Trophoblast cell (in vitro differentiated cells and primary cell): ENCODE data around the gene CD300LG.
A peak's percentile ranks its signal among the peaks of the same experiment; 100 is the strongest.
"Not testable (repeated sequence)": the region's sequence is repeated elsewhere in the genome, so short reads cannot be mapped to it uniquely, and the experiment has no call there.

Source experiments
- DNase-seq, 2 donors: peaks; one replicate each; pipeline ENCODE4 v3.0.0-alpha.2; 2016
- H2AFZ ChIP-seq: 2 replicates; pipeline ENCODE4 v1.6.1; 2013; ENCODE audit warnings: low read length, moderate library complexity, mild to moderate bottlenecking; ENCODE audit not compliant: insufficient read depth, poor library complexity
- H2AK5ac ChIP-seq: 2 replicates; pipeline ENCODE4 v1.6.1; 2013; ENCODE audit warnings: mild to moderate bottlenecking, low read length
- H2BK120ac ChIP-seq: 2 replicates; pipeline ENCODE4 v1.6.1; 2013; ENCODE audit warnings: low read length, mild to moderate bottlenecking, moderate library complexity; ENCODE audit not compliant: insufficient read depth, poor library complexity
- H2BK12ac ChIP-seq: 2 replicates; pipeline ENCODE4 v1.6.1; 2013; ENCODE audit warnings: mild to moderate bottlenecking, low read length, moderate library complexity
- H2BK5ac ChIP-seq: 2 replicates; pipeline ENCODE4 v1.6.1; 2013; ENCODE audit warnings: low read length, low read depth, moderate library complexity, mild to moderate bottlenecking; ENCODE audit not compliant: poor library complexity
- H3K14ac ChIP-seq: 2 replicates; pipeline ENCODE4 v1.6.1; 2013; ENCODE audit warnings: mild to moderate bottlenecking, low read length
- H3K18ac ChIP-seq: 2 replicates; pipeline ENCODE4 v1.6.1; 2013; ENCODE audit warnings: mild to moderate bottlenecking, low read length
- H3K23ac ChIP-seq: 2 replicates; pipeline ENCODE4 v1.6.1; 2013; ENCODE audit warnings: low read length
- H3K27ac ChIP-seq: 2 replicates; pipeline ENCODE4 v1.5.1; 2013; ENCODE audit warnings: low read depth, mild to moderate bottlenecking, inconsistent platforms, low read length, moderate library complexity
- H3K27me3 ChIP-seq: 2 replicates; pipeline ENCODE4 v1.6.1; 2013; ENCODE audit warnings: inconsistent platforms, mild to moderate bottlenecking, low read length, moderate library complexity; ENCODE audit not compliant: insufficient read depth
- H3K36me3 ChIP-seq, 2 experiments: 1 replicate in 1 of 2; 2 replicates in 1 of 2; pipeline ENCODE4 v1.6.1; 2013; ENCODE audit warnings: low read length in 2 of 2, mild to moderate bottlenecking in 2 of 2, moderate library complexity in 1 of 2; ENCODE audit not compliant: insufficient read depth in 2 of 2, control insufficient read depth in 1 of 2
- H3K4ac ChIP-seq: 2 replicates; pipeline ENCODE4 v1.6.1; 2013; ENCODE audit warnings: low read depth, mild to moderate bottlenecking, low read length, moderate library complexity
- H3K4me1 ChIP-seq, 2 experiments: 1 replicate in 1 of 2; 2 replicates in 1 of 2; pipeline ENCODE4 v1.6.1; 2013; ENCODE audit warnings: low read length in 2 of 2, mild to moderate bottlenecking in 2 of 2, moderate library complexity in 1 of 2; ENCODE audit not compliant: insufficient read depth in 2 of 2, control insufficient read depth in 1 of 2
- H3K4me2 ChIP-seq: 2 replicates; pipeline ENCODE4 v1.6.1; 2013; ENCODE audit warnings: inconsistent platforms, mild to moderate bottlenecking, low read length, moderate library complexity
- H3K4me3 ChIP-seq: 2 replicates; pipeline ENCODE4 v1.5.1; 2013; ENCODE audit warnings: mild to moderate bottlenecking, low read depth, low read length, inconsistent platforms
- H3K79me1 ChIP-seq: one replicate; pipeline ENCODE4 v1.6.1; 2013; ENCODE audit warnings: low read length
- H3K79me2 ChIP-seq: 2 replicates; pipeline ENCODE4 v1.6.1; 2013; ENCODE audit warnings: low read length, mild to moderate bottlenecking; ENCODE audit not compliant: control insufficient read depth, insufficient read depth, poor library complexity
- H3K9ac ChIP-seq: 2 replicates; pipeline ENCODE4 v1.6.1; 2013; ENCODE audit warnings: mild to moderate bottlenecking, low read length
- H3K9me3 ChIP-seq: 2 replicates; pipeline ENCODE4 v1.6.1; 2013; ENCODE audit warnings: low read depth, mild to moderate bottlenecking, control low read depth, inconsistent platforms, low read length; ENCODE audit not compliant: insufficient read depth
- H4K12ac ChIP-seq: 2 replicates; pipeline ENCODE4 v1.6.1; 2013; ENCODE audit warnings: low read depth, mild to moderate bottlenecking, low read length, moderate library complexity
- H4K8ac ChIP-seq: 2 replicates; pipeline ENCODE4 v1.6.1; 2013; ENCODE audit warnings: low read depth, mild to moderate bottlenecking, low read length, moderate library complexity
- H4K91ac ChIP-seq: one replicate; pipeline ENCODE4 v1.6.1; 2013; ENCODE audit warnings: low read depth, mild to moderate bottlenecking, low read length, moderate library complexity
- WGBS: extraction: QIAGEN DNeasy Blood & Tissue Kit; methylation state at CpG from one replicate; pipeline ENCODE4 v1.1.7; 2013; ENCODE audit warnings: missing lambda C conversion rate; ENCODE audit not compliant: insufficient read length, insufficient coverage; ENCODE audit errors: extremely low coverage; 5-methylcytosine and 5-hydroxymethylcytosine counted together

Gene CD300LG

DNA sequence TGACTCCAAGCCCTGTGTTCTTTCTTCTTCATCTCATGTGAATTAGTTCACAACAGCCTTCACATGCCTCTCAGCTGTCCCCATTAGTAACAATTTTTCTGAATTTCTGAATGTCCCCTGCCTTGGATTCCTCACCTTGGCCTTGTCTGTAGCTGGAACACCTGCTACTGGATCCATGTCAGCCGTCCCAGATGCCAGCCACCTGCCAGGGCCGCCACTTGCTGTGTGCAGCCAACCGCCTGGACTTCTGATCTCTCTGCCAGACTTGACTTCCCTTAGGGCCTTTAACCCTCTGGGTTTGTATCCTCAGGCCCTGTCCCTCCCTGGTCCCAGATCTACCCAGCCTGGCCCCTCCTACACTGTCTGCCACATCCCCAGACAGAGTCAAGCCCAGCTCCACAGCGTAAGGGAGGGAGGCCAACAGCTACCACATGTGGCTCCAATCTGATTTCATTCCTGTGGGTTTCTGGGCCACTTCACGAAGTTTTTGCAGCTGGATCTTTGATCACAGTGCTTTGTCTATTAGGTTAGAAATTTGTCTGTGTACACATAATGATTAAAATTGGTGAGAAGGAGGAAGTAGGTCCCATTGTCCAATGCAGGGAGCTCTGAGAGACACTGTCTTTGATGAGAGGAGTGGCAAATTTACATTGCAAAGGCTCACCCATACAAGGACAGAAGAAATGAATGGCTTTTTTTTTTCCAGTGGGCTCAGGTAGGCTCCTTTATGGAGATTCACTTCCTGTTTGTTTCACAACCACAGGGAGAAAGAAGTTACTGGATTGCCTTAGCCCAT is 45.1 kb downstream of the CD300LG start:
- no CpG with 5 or more reads among the region's 5 CpGs for WGBS
- H4K8ac ChIP-seq = no peak overlapping the region
- no peak overlapping the region for H2BK120ac ChIP-seq
- no peak for DNase-seq
- no peak overlapping the region for H3K4me2 ChIP-seq
- H2BK12ac ChIP-seq = no peak overlapping the region
- no peaks in the 10 kb centered on the region for H3K27me3 ChIP-seq
- no peak overlapping the region for H3K14ac ChIP-seq
- no peak overlapping the region for H3K4ac ChIP-seq
- H3K9me3 ChIP-seq = no peaks in the 10 kb centered on the region
- H3K27ac ChIP-seq = no peak overlapping the region
- H2AK5ac ChIP-seq = no peak overlapping the region
- no peaks in the 10 kb centered on the region for H3K79me1 ChIP-seq
- H3K23ac ChIP-seq = no peak overlapping the region
- no peaks in the 10 kb centered on the region for H3K36me3 ChIP-seq
- H3K79me2 ChIP-seq = no peaks in the 10 kb centered on the region
- no peak overlapping the region for H2BK5ac ChIP-seq
- H3K9ac ChIP-seq = no peak overlapping the region
- H4K91ac ChIP-seq = no peak overlapping the region
- H3K4me3 ChIP-seq = no peak overlapping the region
- H3K18ac ChIP-seq = no peak overlapping the region
- no peaks in the 10 kb centered on the region for H3K4me1 ChIP-seq
- no peak overlapping the region for H2AFZ ChIP-seq
- no peak overlapping the region for H4K12ac ChIP-seq

DNA sequence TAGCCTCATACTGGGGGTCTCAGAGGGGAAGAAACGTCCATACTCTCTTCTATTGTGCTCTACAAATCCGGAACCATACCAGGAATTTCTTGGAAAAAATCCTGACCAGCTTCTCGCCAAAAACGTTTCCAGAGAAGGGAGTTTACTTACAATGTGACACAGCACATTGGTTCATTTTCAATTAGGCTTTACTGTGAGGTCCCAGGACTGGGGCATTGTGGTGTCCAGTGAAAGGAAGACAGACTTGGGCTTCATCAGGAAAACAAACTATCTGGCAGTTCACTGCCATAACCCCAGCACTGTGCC is 45.6 kb downstream of the CD300LG start:
- no peak overlapping the region for H4K8ac ChIP-seq
- H3K14ac ChIP-seq = no peak overlapping the region
- H3K36me3 ChIP-seq = no peaks in the 10 kb centered on the region
- H3K9ac ChIP-seq = no peak overlapping the region
- no peaks in the 10 kb centered on the region for H3K79me2 ChIP-seq
- no peaks in the 10 kb centered on the region for H3K4me1 ChIP-seq
- no peak overlapping the region for H2AK5ac ChIP-seq
- no peaks in the 10 kb centered on the region for H3K27me3 ChIP-seq
- no peak overlapping the region for H3K18ac ChIP-seq
- H2BK12ac ChIP-seq = no peak overlapping the region
- H3K4me2 ChIP-seq = no peak overlapping the region
- H3K4me3 ChIP-seq = no peak overlapping the region
- no CpG with 5 or more reads among the region's 4 CpGs for WGBS
- no peak overlapping the region for H3K4ac ChIP-seq
- H3K27ac ChIP-seq = no peak overlapping the region
- no peak for DNase-seq
- no peak overlapping the region for H4K12ac ChIP-seq
- no peak overlapping the region for H2AFZ ChIP-seq
- no peak overlapping the region for H2BK120ac ChIP-seq
- H3K79me1 ChIP-seq = no peaks in the 10 kb centered on the region
- H4K91ac ChIP-seq = no peak overlapping the region
- no peaks in the 10 kb centered on the region for H3K9me3 ChIP-seq
- H2BK5ac ChIP-seq = no peak overlapping the region
- H3K23ac ChIP-seq = no peak overlapping the region

DNA sequence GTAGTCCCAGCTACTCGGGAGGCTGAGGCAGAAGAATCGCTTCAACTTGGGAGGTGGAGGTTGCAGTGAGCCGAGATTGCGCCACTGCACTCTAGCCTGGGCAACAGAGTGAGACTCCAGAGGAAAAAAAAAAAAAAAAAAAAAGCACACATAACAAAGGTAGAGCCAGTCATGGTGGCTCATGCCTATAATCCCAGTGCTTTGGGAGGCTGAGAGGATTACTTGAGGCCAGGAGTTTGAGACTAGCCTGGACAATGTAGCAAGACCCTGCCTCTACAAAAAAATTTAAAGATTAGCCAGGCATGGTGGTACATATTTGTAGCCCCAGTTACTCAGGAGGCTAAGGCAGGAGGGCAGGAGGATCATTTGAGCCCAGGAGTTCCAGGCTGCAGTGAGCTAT is 47.5 kb downstream of the CD300LG start:
- H3K27ac ChIP-seq, H3K27me3 ChIP-seq, H2AK5ac ChIP-seq, H3K36me3 ChIP-seq, H3K14ac ChIP-seq, H3K4me1 ChIP-seq, H3K9me3 ChIP-seq, H2BK12ac ChIP-seq, H4K12ac ChIP-seq, H2AFZ ChIP-seq, H3K9ac ChIP-seq, DNase-seq, H3K23ac ChIP-seq, H3K79me1 ChIP-seq, H3K4me2 ChIP-seq, H4K8ac ChIP-seq, H4K91ac ChIP-seq, H3K4ac ChIP-seq, H3K18ac ChIP-seq, H3K79me2 ChIP-seq, H2BK5ac ChIP-seq, H3K4me3 ChIP-seq, H2BK120ac ChIP-seq: not testable (repeated sequence)
- WGBS = no CpG with 5 or more reads among the region's 4 CpGs

DNA sequence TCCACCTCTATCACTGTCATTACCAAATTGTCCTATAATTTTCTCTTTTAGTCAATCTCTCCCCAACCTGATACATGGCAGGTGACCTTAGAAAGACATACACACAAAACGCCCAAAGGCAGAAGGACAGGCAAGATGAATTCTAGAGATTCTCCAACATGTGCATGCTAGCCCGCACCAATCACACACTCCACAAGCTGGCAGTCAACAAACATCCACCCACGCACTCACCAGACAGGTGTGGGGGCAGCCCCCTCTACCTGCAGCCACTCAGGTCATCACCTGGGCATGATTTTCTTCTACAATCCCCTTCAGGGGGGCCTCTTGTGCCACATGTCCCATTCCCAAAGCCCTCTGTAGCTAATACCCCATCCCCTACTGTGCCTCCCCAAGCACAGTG is 50.9 kb downstream of the CD300LG start:
- no peak overlapping the region for H2AFZ ChIP-seq
- DNase-seq = peak; percentile 8 to 37
- no peak overlapping the region for H3K4ac ChIP-seq
- no peak overlapping the region for H2BK12ac ChIP-seq
- no peak overlapping the region for H2AK5ac ChIP-seq
- H3K14ac ChIP-seq = no peak overlapping the region
- no peak overlapping the region for H3K27ac ChIP-seq
- no peaks in the 10 kb centered on the region for H3K79me1 ChIP-seq
- no peaks in the 10 kb centered on the region for H3K36me3 ChIP-seq
- H3K4me3 ChIP-seq = no peak overlapping the region
- no peak overlapping the region for H4K12ac ChIP-seq
- H3K4me2 ChIP-seq = no peak overlapping the region
- H2BK5ac ChIP-seq = no peak overlapping the region
- H3K4me1 ChIP-seq = peaks cover 3 to 13% of the 10 kb centered on the region in 2 experiments
- H3K79me2 ChIP-seq = no peaks in the 10 kb centered on the region
- H3K18ac ChIP-seq = no peak overlapping the region
- H4K8ac ChIP-seq = no peak overlapping the region
- peaks cover 3% of the 10 kb centered on the region for H3K9me3 ChIP-seq
- H3K23ac ChIP-seq = no peak overlapping the region
- no peak overlapping the region for H4K91ac ChIP-seq
- no peak overlapping the region for H3K9ac ChIP-seq
- H3K27me3 ChIP-seq = no peaks in the 10 kb centered on the region
- no CpG with 5 or more reads among the region's 3 CpGs for WGBS
- no peak overlapping the region for H2BK120ac ChIP-seq
